ENCODE results near the gene TRIOBP.
"Not testable (repeated sequence)": the region's sequence is repeated elsewhere in the genome, so short reads cannot be mapped to it uniquely, and the experiment has no call there.

TRIOBP gene, protein sequence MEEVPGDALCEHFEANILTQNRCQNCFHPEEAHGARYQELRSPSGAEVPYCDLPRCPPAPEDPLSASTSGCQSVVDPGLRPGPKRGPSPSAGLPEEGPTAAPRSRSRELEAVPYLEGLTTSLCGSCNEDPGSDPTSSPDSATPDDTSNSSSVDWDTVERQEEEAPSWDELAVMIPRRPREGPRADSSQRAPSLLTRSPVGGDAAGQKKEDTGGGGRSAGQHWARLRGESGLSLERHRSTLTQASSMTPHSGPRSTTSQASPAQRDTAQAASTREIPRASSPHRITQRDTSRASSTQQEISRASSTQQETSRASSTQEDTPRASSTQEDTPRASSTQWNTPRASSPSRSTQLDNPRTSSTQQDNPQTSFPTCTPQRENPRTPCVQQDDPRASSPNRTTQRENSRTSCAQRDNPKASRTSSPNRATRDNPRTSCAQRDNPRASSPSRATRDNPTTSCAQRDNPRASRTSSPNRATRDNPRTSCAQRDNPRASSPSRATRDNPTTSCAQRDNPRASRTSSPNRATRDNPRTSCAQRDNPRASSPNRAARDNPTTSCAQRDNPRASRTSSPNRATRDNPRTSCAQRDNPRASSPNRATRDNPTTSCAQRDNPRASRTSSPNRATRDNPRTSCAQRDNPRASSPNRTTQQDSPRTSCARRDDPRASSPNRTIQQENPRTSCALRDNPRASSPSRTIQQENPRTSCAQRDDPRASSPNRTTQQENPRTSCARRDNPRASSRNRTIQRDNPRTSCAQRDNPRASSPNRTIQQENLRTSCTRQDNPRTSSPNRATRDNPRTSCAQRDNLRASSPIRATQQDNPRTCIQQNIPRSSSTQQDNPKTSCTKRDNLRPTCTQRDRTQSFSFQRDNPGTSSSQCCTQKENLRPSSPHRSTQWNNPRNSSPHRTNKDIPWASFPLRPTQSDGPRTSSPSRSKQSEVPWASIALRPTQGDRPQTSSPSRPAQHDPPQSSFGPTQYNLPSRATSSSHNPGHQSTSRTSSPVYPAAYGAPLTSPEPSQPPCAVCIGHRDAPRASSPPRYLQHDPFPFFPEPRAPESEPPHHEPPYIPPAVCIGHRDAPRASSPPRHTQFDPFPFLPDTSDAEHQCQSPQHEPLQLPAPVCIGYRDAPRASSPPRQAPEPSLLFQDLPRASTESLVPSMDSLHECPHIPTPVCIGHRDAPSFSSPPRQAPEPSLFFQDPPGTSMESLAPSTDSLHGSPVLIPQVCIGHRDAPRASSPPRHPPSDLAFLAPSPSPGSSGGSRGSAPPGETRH (N-terminal part only)

DNA sequence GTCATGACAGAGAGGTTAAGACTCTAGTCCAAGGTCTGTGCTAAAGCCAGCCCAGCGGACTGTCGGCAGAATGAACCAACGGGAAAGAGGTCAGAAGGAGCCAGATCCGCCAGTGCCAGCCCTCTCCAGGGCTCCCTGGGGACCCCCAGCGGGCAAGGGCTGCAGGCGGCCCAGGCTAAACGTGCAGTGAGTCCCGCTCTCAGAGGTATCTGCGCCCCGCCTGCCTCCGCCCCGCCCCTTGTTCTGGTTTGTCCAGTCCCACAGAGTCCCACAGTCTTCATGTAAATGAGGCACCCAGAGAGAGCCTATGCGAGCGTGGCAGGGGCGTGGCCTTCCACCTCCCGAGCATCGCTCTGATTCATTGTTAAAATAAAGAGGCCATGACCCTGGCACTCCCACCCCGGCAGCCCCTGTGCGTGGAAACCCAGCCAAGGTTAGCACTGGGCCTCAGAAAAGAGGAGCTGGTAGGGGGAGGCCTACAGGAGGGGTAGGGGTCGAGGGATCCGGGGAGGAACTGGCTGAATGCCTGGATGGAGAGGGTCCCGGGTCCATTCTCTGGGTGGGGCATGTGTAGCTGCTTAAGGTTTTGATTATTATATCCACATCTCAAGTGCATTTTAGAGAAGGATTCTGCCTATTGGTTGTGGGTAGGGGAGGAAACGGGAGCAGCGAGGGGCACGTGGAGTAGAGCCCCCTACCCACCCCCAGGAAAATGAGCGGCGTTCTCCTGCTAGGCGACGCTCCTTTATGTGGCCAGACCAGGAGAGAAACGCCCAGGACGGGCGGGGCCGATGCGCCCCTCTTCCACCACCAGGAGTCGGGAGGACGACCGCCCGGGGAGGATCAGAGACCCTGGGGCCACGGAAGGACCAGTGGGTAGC is at the start of gene TRIOBP:
Gene TRIOBP, plus strand, starts transcription at position 392 of the 881 bp plus-strand sequence. CDS start 4,318 bp downstream, outside the sequence.
- no peak for DNase-seq

DNA sequence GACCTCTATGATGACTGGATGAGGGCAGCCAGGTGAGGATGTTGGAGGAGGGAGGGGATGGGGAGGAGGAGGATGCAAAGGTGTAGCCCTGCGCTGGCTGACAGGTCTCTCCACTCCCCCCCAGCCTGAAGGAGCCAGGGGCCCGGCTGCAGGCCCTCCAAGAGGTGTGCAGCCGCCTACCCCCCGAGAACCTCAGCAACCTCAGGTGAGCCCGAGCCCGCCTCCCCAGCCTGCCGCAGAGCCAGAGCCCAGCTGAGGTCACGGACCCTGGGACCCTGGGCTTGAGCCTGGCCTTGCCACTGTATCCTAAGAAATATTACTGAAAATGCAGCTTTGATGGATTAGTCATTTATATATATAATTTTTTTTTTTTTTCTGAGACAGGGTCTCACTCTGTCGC is 49.5 kb upstream of the TRIOBP start:
- no peak for DNase-seq

DNA sequence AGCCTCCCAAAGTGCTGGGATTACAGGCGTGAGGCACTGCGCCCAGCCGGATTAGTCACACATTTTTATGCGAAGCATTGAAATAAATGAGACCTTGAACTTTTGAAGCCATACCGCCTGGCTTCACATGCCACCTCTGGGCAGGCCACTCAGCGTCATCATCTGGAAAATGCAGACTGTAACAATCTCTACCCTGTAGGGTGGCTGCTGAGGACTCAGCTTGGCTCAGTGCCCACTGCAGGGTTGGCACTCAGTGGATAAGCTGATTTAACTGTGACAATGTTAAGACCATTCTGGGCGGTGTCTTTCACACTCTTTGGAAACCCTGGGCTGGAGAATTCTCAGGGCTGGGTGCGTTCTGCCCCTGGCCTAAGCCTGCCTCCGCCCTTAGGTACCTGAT is 48.9 kb upstream of the TRIOBP start:
- DNase-seq, result no peak

DNA sequence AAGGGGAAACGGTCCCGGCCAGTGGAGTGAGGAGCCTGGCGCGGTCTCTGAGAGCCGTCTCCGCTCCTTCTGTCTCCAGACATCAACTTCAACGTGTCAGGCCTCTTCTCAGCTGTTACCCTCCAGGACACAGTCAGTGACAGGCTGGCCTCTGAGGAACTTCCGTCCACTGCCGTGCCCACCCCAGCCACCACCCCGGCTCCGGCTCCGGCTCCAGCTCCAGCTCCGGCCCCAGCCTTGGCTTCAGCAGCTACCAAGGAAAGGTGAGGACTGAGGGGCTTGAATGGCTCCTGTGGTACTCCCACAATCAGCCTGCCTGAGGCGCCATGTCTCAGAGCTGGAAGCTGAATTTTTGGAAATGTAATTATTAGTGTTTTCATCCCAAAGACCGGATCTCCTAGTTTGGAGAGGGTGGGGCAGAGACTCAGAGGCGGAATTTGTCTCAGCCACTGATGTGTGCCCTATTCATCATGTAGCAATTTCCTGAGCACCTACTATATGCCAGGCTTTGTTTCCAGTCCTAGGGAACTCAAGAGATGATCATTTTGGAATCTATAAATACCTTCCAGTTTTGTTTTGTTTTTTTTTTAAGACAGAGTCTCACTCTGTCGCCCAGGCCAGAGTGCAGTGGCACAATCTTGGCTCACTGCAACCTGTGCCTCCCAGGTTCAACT is 46.2 kb upstream of the TRIOBP start:
- DNase-seq, result no peak

DNA sequence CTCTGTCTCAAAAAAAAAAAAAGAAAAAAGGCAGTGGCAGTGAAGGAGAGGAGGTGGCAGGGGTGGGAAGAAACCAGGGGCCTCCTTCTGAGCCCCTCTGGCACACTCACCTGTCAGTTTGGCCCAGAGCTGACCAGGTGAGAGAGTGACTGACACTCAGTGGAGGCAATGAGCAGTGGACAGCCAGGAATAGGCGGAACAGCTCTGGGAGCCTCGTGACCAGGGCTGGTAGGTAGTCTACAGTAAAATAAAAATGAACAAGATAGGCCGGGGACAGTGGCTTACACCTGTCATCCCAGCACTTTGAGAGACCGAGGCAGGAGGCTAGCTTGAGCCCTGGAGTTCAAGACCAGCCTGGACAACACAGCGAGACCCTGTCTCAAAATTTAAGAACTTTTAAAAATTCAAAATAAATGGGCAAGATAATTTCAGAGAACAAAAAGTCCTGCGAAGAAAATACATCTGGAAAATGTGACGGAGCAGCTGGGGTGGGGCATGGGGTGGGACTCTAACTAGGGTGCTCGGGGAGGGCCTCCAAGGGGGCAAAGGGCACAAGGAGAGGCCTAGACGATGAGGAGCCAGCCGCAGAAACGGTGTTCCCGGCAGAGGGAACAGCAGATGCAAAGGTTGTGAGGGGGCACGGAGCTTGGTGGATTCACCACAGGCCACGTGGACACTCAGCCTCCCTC is 42.1 kb upstream of the TRIOBP start:
- no peak for DNase-seq

DNA sequence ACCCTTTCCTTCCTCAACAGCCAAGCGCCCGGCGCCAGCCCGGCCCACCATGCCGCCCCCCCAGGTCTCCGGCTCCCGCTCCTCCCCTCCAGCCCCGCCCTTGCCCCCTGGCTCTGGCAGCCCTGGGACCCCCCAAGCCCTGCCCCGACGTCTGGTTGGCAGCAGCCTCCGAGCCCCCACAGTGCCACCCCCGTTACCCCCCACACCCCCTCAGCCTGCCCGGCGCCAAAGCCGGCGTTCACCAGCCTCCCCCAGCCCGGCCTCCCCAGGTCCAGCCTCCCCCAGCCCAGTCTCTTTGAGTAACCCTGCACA is 41.6 kb upstream of the TRIOBP start:
- no peak for DNase-seq

DNA sequence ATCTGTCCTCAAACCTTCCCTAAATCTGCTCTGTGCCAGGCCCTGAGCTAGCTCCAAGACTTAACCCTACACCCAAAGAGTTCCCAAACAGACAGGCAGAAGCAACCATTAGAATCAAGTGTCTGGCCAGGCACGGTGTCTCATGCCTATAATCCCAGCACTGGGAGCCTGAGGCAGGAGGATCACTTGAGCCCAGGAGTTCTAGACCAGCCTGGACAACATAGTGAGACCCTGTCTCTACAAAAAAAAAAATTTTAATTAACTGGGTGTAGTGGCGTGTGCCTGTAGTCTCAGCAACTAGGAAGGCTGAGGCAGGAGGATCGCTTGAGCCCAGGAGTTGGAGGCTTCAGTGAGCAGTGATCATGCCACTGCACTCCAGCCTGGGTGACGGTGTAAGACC is 40.3 kb upstream of the TRIOBP start:
- not testable (repeated sequence) for DNase-seq

DNA sequence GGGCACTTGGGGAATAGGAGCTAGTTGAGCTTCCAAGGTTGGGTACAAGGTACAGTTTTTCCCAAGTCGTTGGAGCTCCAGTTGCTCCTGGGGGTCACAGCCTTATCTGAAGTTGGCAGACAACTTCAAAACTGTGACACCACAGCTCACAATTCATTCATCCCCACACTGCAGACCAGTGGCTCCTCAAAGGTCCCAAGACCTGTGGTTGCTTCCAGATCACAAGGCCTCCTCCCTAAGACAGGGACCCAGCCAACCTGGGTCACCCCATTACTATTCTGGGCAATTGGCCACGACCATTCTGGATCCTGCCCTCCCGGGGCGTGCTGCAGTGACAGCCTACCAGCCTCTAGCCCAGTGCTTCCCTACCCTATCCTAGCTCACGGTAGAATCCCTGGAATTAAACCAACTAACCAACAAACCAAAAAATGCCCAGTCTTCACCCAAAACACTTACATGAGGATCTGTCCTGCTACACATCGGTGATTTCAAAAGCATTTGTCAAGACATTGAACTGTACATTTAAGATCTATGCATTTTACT is 39.2 kb upstream of the TRIOBP start:
- no peak for DNase-seq

DNA sequence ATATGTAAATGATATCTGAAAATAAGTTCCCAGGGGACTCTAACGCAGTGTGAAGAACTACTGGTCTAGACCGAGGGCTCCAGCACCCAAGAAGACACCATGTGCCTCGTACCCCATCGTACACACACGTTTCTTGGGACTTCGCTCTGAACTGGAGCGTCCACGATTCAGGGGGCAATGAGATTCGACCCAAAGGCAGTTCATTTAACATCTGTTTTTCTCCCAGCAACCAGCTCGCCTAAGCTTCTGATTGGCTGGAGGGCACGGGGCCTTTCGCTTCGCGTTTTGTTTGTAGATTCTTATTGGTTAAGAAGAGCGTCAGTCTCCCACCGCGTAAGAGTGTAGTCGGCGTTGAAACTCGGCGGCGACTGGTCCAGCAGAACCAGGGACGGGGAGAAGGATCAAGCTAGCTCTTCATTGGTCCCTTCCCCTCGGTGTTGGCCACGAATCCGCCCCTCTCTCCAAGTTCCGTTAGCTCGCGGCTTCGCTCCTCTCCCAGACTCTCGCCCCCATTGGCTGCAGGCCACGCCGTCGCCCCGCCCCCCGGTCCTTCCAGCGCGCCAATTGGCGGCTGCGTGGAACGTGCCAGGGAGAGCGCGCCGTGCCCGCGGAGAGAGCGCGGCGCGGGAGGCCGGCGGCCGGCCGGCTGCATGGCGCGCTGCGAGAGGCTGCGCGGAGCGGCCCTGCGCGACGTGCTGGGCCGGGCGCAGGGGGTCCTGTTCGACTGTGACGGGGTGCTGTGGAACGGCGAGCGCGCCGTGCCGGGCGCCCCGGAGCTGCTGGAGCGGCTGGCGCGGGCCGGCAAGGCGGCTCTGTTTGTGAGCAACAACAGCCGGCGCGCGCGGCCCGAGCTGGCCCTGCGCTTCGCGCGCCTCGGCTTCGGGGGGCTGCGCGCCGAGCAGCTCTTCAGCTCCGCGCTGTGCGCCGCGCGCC is 38.4 kb upstream of the TRIOBP start, which contains the start of gene PDXP:
Gene PDXP, plus strand, starts transcription at position 591 of the 933 bp plus-strand sequence. Its CDS starts 60 bp downstream, at position 651.
- DNase-seq, result peak; percentile 99

DNA sequence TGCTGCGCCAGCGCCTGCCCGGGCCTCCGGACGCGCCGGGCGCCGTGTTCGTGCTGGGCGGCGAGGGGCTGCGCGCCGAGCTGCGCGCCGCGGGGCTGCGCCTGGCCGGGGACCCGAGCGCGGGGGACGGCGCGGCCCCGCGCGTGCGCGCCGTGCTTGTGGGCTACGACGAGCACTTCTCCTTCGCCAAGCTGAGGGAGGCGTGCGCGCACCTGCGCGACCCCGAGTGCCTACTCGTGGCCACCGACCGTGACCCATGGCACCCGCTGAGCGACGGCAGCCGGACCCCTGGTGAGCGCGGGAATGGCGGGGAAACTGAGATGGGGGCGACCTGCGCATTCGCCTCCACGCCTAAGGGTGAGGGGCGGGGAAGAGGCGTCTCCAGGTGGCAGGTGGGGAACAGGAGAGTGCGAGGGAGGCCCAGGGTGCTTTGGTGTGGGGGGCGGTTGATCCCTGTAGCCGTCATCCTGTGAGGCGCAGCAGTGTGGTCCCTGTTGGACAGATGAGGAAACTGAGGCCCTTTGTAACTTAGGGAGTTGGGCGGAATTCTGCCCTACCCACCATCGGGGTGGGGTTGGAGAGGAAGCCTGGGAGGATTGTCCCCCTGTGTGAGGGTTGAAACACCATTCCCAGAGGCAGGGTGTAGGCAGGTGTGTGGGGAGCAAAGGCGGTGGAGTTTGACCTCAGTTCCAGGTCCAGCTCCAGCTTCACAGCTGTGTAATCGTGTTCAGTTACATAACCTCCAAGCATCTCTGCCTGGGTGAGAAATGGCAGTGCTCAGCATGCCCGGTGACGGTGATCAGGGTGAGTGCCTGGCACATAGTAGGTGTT is 37.6 kb upstream of the TRIOBP start:
- DNase-seq, result no peak

DNA sequence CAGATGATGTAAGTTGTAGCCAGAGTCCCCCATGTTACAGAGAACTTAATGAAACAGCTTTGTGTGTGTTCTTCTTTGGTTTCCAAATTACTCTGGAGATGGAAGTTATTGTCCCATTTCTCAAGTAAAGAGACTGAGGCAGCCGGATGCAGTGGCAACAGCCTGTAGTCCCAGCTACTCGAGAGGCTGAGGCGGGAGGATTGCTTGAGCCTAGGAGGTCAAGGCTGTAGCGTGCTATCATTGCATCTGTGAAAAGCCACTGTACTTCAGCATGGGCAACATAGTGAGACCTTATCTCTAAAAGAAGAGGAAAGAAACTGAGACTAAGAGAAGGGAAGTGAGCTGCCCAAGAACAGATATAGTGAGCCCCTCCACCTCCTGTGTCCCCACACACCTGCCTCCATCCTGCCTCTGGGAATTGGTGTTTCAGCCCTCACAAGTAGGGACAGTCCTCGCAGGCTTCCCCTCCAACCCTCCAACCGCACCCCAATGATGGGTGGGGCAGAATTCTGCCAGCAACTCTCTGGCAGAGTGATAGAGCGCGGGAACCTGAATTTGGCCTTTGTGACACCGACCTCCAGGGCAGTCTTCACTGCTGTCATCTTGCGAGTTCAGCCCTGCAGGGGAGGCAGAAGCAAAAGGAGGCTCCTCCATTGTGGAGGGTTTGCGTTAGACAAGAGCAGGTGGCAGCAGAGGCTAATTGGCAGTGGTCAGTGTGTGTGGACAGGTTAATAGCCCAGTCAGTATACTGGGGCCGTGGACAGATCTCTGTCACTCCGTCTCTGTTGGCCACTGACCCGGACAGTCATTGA is 36.7 kb upstream of the TRIOBP start:
- no peak for DNase-seq

DNA sequence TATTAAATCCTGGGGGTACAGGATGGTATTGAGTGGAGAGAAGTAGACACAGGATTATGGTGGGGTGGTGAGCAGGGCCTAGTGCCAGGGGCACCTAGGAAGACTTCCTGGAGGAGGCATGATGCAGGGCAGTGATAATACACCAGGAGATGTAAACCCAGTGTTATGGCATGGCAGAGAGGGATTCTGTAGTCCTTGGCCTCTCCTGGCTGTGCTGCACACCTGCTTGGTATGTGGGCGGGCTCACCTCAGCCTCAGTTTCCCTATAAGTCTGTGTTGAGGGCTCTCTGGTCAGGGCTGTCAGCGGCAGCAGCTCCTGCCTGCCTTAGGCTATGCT is 36.2 kb upstream of the TRIOBP start:
- DNase-seq, result no peak

DNA sequence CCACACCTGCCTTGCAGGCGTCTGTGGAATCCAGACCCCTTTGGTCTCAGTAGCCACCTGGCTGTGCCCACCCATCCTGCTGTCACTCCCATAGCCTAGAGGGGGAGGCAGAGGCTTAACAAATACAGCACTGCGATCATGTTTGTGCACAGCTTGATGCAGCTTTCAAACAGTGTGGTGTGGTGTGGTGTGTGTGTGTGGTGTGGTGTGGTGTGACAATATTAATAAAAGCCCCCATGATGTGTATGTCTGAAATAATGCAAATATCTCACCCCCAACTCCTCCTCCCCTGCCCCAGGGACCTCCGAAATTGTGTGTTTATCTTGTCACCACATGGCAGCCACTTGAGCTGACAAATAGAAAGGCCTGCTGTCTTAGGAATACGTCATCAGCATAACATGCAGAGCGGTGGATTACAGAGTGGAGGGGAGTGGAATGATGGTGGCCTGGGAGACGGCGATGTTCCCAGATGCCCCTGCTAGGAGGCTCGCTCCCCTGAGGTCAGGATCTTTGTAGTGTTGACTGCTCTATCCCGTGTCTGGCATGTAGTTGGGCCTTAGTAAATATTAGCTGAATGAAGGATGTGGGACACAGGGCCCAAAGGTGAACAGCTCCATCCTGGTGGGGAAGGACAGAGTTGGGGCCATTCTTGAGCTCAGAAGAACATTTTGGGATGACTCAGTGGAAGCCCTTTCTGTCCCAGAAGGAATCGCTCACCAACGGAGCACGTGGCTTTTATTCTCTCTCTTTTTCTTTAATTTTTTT is 35.5 kb upstream of the TRIOBP start:
- peak; percentile 3 for DNase-seq

DNA sequence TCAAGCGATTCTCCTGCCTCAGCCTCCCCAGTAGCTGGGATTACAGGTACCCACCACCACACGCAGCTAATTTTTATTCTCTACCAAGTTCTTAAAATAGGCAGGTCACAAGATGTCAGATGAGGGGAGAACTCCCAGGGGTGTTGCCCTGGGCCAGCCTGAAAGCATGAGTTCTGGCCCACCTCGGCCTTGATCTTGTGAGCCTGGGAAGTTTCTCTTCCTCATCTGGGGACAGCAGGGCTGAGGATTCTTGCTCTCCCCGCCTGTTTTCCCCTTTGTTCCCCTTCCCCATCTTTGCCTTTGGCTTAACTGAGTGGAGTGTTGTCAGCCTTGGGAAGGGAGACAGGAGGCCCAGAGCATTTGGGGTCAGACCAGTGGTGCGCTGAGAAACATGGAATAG is 34.8 kb upstream of the TRIOBP start:
- no peak for DNase-seq

DNA sequence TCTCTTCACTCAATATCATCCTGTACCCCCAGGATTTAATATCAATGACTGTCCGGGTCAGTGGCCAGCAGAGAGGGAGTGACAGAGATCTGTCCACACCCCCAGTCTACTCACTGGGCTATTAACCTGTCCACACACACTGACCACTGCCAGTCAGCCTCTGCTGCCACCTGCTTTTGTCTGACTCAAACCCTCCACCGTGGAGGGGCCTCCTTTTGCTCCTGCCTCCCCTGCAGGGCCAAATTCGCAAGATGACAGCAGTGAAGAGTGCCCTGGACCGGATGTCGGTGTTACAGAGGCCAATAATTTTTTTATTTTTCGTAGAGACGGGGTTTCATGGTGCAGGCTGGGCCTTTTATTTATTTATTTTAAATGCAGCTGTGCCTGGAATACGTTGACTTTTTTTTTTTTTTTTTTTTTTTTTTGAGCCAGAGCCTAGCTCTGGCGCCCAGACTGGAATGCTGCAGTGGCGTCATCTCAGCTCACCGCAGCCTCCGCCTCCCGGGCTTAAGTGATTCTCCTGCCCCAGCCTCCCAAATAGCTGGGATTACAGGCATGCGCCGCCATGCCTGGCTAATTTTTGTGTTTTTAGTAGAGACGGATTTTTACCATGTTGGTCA is 33.2 kb upstream of the TRIOBP start:
- DNase-seq, result no peak
